ENCODE measurements around the gene SWSAP1. TPM values are rescaled to one million over a fixed set of nuclear protein-coding genes. Genes with fewer than 3 reads are reported as not detected.

The SWSAP1 gene
- total and polyA plus RNA-seq, 9 of the 15 experiments (the other 6 are each of a cell fraction or from before 2014, with no cell fraction given), result 0.18 to 2.8 (median 1.7) TPM

- TF ChIP-seq ID3 (CRISPR knock-in tag; IDR thresholded peaks at IDR 0.05) (no peak), ID3 (tag; IDR thresholded peaks at IDR 0.05) (peak; percentile 32; the same call in 1 of the 2 replicates), CHAMP1 (IDR thresholded peaks at IDR 0.05) (no peak), E2F6 (IDR thresholded peaks at IDR 0.05; ENCODE audit: borderline replicate concordance in 1 of 2, extremely low read depth in 1 of 2, insufficient read depth in 1 of 2, insufficient read length in 1 of 2, low read depth in 1 of 2, low read length in 1 of 2, poor library complexity in 1 of 2, severe bottlenecking in 1 of 2) (peak in 1 of 2 experiments; percentile 72), HINFP (tag; conservative IDR thresholded peaks at IDR 0.05; ENCODE audit: low read depth) (no peak), MIER1 (IDR thresholded peaks at IDR 0.05; ENCODE audit: low read depth) (peak; percentile 71; the same call in 1 of the 2 replicates), PHB (CRISPR knock-in tag; IDR thresholded peaks at IDR 0.05) (no peak), MAX (CRISPR knock-in tag; IDR thresholded peaks at IDR 0.05) (peak; percentile 52), FOXA3 (CRISPR knock-in tag; conservative IDR thresholded peaks at IDR 0.05 in 1 of 2, IDR thresholded peaks at IDR 0.05 in 1 of 2) (0 out of 4 replicates have a peak, but pooled peaks of 1 of the 2 experiments have one; percentile 10), ZNF197 (CRISPR knock-in tag; IDR thresholded peaks at IDR 0.05; ENCODE audit: low read depth) (no peak), PTBP1 (IDR thresholded peaks at IDR 0.05; ENCODE audit: low read depth, low read length) (no peak), MTA2 (IDR thresholded peaks at IDR 0.05; ENCODE audit: low read depth) (no peak), TOE1 (IDR thresholded peaks at IDR 0.05; ENCODE audit: borderline replicate concordance) (peak; percentile 67; the same call in 1 of the 2 replicates), TOE1 (CRISPR knock-in tag; IDR thresholded peaks at IDR 0.05; ENCODE audit: borderline replicate concordance, low read depth) (no peak), MLX (CRISPR knock-in tag; conservative IDR thresholded peaks at IDR 0.05) (no peak), NR0B1 (IDR thresholded peaks at IDR 0.05; ENCODE audit: partially characterized antibody) (no peak), ZNF282 (CRISPR knock-in tag; IDR thresholded peaks at IDR 0.05) (no peak)
Observed at GRCh38 chr19:11355160-11356073, 19.0 kb upstream of the SWSAP1 start, which contains the start of gene PLPPR2 (continued).
